CD8-positive, alpha-beta memory T cell (primary cell): Measurements from ENCODE around the gene SKAP1. TPM values are rescaled to one million over a fixed set of nuclear protein-coding genes. Genes with fewer than 3 reads are reported as not detected.
A peak's percentile ranks its signal among the peaks of the same experiment; 100 is the strongest.
"Not testable (repeated sequence)": the region's sequence is repeated elsewhere in the genome, so short reads cannot be mapped to it uniquely, and the experiment has no call there.

Experiments used
- CTCF ChIA-PET: fragments of 350-600 bp; sonication (Branson Sonifier 250); formaldehyde crosslinking; loops from one replicate; lab custom pipeline; 2021; ENCODE audit warnings: antibody characterized with exemption; lab: Charles Lee
- POLR2A ChIA-PET: fragments of 350-600 bp; sonication (Branson Sonifier 250); formaldehyde crosslinking; loops from one replicate; lab custom pipeline; 2021; ENCODE audit warnings: antibody characterized with exemption; lab: Charles Lee
- DNase-seq, 5 donors: peaks; one replicate each; pipeline versions ENCODE4 v3.0.0 to v3.0.0-alpha.2; 2020 to 2022; ENCODE audit warnings: mixed read lengths in 1 of 5
- H3K27ac ChIP-seq: one replicate; pipeline ENCODE4 v1.7.0; 2013; ENCODE audit warnings: low read depth, mild to moderate bottlenecking, low read length, moderate library complexity
- H3K27me3 ChIP-seq: 2 replicates; pipeline ENCODE4 v1.7.0; 2013; ENCODE audit warnings: low read length, mild to moderate bottlenecking; ENCODE audit not compliant: insufficient read depth, poor library complexity, severe bottlenecking
- H3K36me3 ChIP-seq: 2 replicates; pipeline ENCODE4 v1.7.0; 2013; ENCODE audit warnings: mild to moderate bottlenecking, low read length, moderate library complexity; ENCODE audit not compliant: insufficient read depth
- H3K4me1 ChIP-seq: 2 replicates; pipeline ENCODE4 v1.7.0; 2013; ENCODE audit warnings: mild to moderate bottlenecking, low read length, moderate library complexity; ENCODE audit not compliant: insufficient read depth
- H3K4me3 ChIP-seq: 2 replicates; pipeline ENCODE4 v1.7.0; 2013; ENCODE audit warnings: mild to moderate bottlenecking, low read length
- H3K9me3 ChIP-seq: 2 replicates; pipeline ENCODE4 v1.7.0; 2013; ENCODE audit warnings: mild to moderate bottlenecking, low read length
- H3K27ac Mint-ChIP-seq, 8 donors: one replicate each; pipeline ENCODE4 v1.8.0; 2020 to 2021; ENCODE audit warnings: mixed read lengths in 8 of 8, mild to moderate bottlenecking in 6 of 8, inconsistent platforms in 3 of 8, moderate library complexity in 3 of 8
- H3K27me3 Mint-ChIP-seq, 2 donors: one replicate each; pipeline ENCODE4 v1.8.0; 2020 to 2021; ENCODE audit warnings: mixed read lengths in 2 of 2, mild to moderate bottlenecking in 1 of 2, moderate library complexity in 1 of 2
- H3K36me3 Mint-ChIP-seq, 3 donors: one replicate each; pipeline ENCODE4 v1.8.0; 2020 to 2021; ENCODE audit warnings: mixed read lengths in 3 of 3, inconsistent platforms in 1 of 3, mild to moderate bottlenecking in 1 of 3
- H3K4me1 Mint-ChIP-seq, 3 donors: one replicate each; pipeline ENCODE4 v1.8.0; 2020 to 2021; ENCODE audit warnings: mixed read lengths in 3 of 3, inconsistent platforms in 1 of 3, mild to moderate bottlenecking in 1 of 3
- H3K4me3 Mint-ChIP-seq, 7 donors: one replicate each; pipeline ENCODE4 v1.8.0; 2020 to 2021; ENCODE audit warnings: mixed read lengths in 7 of 7, mild to moderate bottlenecking in 6 of 7, moderate library complexity in 4 of 7, inconsistent platforms in 2 of 7
- H3K9me3 Mint-ChIP-seq, 5 donors: one replicate each; pipeline ENCODE4 v1.8.0; 2020 to 2022; ENCODE audit warnings: mixed read lengths in 5 of 5, mild to moderate bottlenecking in 3 of 5, moderate library complexity in 2 of 5, inconsistent platforms in 1 of 5
- polyA plus RNA-seq: library from polyadenylated mRNA; unstranded; fragments of 300-500 nt; fragmentation: Illumina TruSeq; gene quantifications from one replicate; pipeline ENCODE4 v1.2.3, GENCODE V29; 2021
- total RNA-seq, 2 experiments: library from RNA; stranded (reverse); gene quantifications; one replicate each; pipeline ENCODE4 v1.2.3, GENCODE V29; 2021

The SKAP1 gene
- total and polyA plus RNA-seq, 3 experiments from 2014 or later = 50.5 to 264 (median 56.0) TPM

GRCh38 chr17:48348352-48348751, 81.7 kb downstream of the SKAP1 start:
- Histone ChIP-seq H3K27ac (no peak overlapping the region), H3K4me3 (no peak overlapping the region), H3K36me3 (peaks cover 12% of the 10 kb centered on the region), H3K9me3 (no peaks in the 10 kb centered on the region), H3K4me1 (peaks cover 8% of the 10 kb centered on the region), H3K27me3 (no peaks in the 10 kb centered on the region)
- CTCF ChIA-PET = no interaction called here
- H3K27me3 Mint-ChIP-seq = no peaks in the 10 kb centered on the region
- H3K27ac Mint-ChIP-seq = peak overlapping the region in 2 of 8 donors; percentile 61 to 78
- POLR2A ChIA-PET = no interaction called here
- H3K9me3 Mint-ChIP-seq = peaks cover 0 to 2% (median 0%) of the 10 kb centered on the region in 5 donors
- no peak for DNase-seq
- H3K4me3 Mint-ChIP-seq = no peak overlapping the region
- peaks cover 11 to 38% (median 14%) of the 10 kb centered on the region in 3 donors for H3K36me3 Mint-ChIP-seq
- H3K4me1 Mint-ChIP-seq = peaks cover 18 to 36% (median 33%) of the 10 kb centered on the region in 3 donors

DNA sequence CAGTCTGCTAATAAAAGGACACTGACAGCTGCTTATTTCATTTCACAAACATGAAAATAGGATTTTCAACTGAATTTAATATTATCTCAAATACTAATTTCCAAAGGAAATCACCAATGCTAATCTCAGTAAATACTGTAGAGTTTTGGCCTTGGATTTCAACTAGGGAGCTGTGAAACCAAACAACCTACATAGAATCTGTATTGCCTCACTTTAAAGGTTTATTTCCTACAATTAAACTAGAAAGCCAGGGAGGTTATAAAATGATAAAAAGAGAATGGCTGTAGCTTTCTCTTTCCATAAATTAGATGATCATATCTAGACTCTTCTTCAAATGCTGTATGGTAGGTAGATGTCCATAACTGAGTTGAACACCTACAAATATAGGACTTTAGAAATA, 82.8 kb downstream of the SKAP1 start:
- Mint-ChIP-seq H3K4me3 (no peak overlapping the region), H3K36me3 (peaks cover 11 to 44% (median 14%) of the 10 kb centered on the region in 3 donors), H3K27ac (no peak overlapping the region), H3K27me3 (no peaks in the 10 kb centered on the region), H3K4me1 (peaks cover 18 to 39% (median 32%) of the 10 kb centered on the region in 3 donors), H3K9me3 (peaks cover 0 to 2% (median 0%) of the 10 kb centered on the region in 5 donors)
- no peak for DNase-seq
- ChIA-PET POLR2A (interaction anchor here (0.6 to 1.1 kb wide), 2 partner anchors 14 to 65 kb away, joined by 4 read pairs; no protein-coding TSS in a partner anchor), CTCF (interaction anchor here (1.8 to 2.7 kb wide), 2 partner anchors 11 to 23 kb away, joined by 4 to 11 read pairs; no protein-coding TSS in a partner anchor)
- Histone ChIP-seq H3K9me3 (no peaks in the 10 kb centered on the region), H3K27me3 (no peaks in the 10 kb centered on the region), H3K27ac (no peak overlapping the region), H3K36me3 (peaks cover 16% of the 10 kb centered on the region), H3K4me3 (no peak overlapping the region), H3K4me1 (peaks cover 6% of the 10 kb centered on the region)

DNA sequence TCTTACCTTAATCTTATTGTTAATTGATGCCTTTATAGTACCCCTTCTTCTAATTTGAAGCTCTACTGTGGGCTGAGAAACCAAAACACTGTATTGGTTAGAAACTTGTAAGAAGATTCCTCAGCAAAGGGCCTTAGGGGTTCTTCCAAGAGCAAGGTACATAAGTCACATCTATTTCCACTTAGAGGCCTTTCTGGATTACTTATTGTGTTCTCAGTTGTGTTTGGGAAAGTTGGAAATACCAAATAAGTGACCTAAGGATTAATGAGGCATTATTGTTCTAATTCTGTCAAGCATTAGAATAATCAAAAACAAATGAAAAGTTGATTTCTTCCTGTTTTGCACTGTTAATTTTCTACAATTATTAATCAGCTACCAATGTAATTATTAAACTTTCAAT, 85.8 kb downstream of the SKAP1 start:
- no peak for DNase-seq
- H3K36me3 Mint-ChIP-seq = peaks cover 11 to 50% (median 15%) of the 10 kb centered on the region in 3 donors
- no peaks in the 10 kb centered on the region for H3K27me3 ChIP-seq
- H3K4me3 Mint-ChIP-seq = no peak overlapping the region
- ChIA-PET POLR2A (no interaction called here), CTCF (interaction anchor here (1.2 kb wide), 1 partner anchor 269 kb away, joined by 3 read pairs; no protein-coding TSS in a partner anchor)
- H3K4me1 Mint-ChIP-seq = peaks cover 15 to 41% (median 25%) of the 10 kb centered on the region in 3 donors
- H3K9me3 Mint-ChIP-seq = peaks cover 0 to 2% (median 0%) of the 10 kb centered on the region in 5 donors
- H3K27ac Mint-ChIP-seq = no peak overlapping the region
- peaks cover 17% of the 10 kb centered on the region for H3K36me3 ChIP-seq
- H3K4me1 ChIP-seq = no peaks in the 10 kb centered on the region
- H3K4me3 ChIP-seq = no peak overlapping the region
- H3K27me3 Mint-ChIP-seq = no peaks in the 10 kb centered on the region
- H3K9me3 ChIP-seq = no peaks in the 10 kb centered on the region
- H3K27ac ChIP-seq = no peak overlapping the region

- CTCF ChIA-PET = interaction anchor here (1.0 to 1.3 kb wide), 2 partner anchors 11 to 252 kb away, joined by 4 to 5 read pairs; no protein-coding TSS in a partner anchor
- Histone ChIP-seq H3K36me3 (peaks cover 20% of the 10 kb centered on the region), H3K9me3 (no peaks in the 10 kb centered on the region), H3K27me3 (no peaks in the 10 kb centered on the region), H3K27ac (no peak overlapping the region), H3K4me1 (no peaks in the 10 kb centered on the region), H3K4me3 (no peak overlapping the region)
- Mint-ChIP-seq H3K4me1 (peaks cover 14 to 42% (median 26%) of the 10 kb centered on the region in 3 donors), H3K36me3 (peaks cover 5 to 52% (median 9%) of the 10 kb centered on the region in 3 donors), H3K27me3 (no peaks in the 10 kb centered on the region), H3K4me3 (no peak overlapping the region), H3K27ac (peak overlapping the region in 2 of 8 donors; percentile 22 to 33), H3K9me3 (no peaks in the 10 kb centered on the region)
- no peak for DNase-seq
- POLR2A ChIA-PET = no interaction called here
Observed at GRCh38 chr17:48340916-48341315, 89.1 kb downstream of the SKAP1 start.

- no peak for DNase-seq
- CTCF ChIA-PET = interaction anchor here (1.0 to 1.4 kb wide), 2 partner anchors 154 to 254 kb away, joined by 4 read pairs; no protein-coding TSS in a partner anchor
- H3K4me3 Mint-ChIP-seq = no peak overlapping the region
- no peaks in the 10 kb centered on the region for H3K27me3 ChIP-seq
- H3K9me3 ChIP-seq = no peaks in the 10 kb centered on the region
- no peaks in the 10 kb centered on the region for H3K27me3 Mint-ChIP-seq
- H3K27ac ChIP-seq = no peak overlapping the region
- peaks cover 8% of the 10 kb centered on the region for H3K36me3 ChIP-seq
- peak overlapping the region in 2 of 8 donors; percentile 6 to 21 for H3K27ac Mint-ChIP-seq
- peaks cover 6% of the 10 kb centered on the region for H3K4me1 ChIP-seq
- POLR2A ChIA-PET = no interaction called here
- H3K9me3 Mint-ChIP-seq = no peaks in the 10 kb centered on the region
- H3K4me3 ChIP-seq = no peak overlapping the region
- peaks cover 7 to 37% (median 18%) of the 10 kb centered on the region in 3 donors for H3K4me1 Mint-ChIP-seq
- H3K36me3 Mint-ChIP-seq = peaks cover 0 to 32% (median 4%) of the 10 kb centered on the region in 3 donors
Observed at GRCh38 chr17:48338720-48339119, 91.3 kb downstream of the SKAP1 start.

GRCh38 chr17:48337903-48338302, 92.1 kb downstream of the SKAP1 start:
- H3K27me3 Mint-ChIP-seq, H3K27me3 ChIP-seq, H3K4me1 ChIP-seq, H3K27ac ChIP-seq, DNase-seq, H3K4me3 Mint-ChIP-seq, H3K4me3 ChIP-seq, POLR2A ChIA-PET, H3K36me3 ChIP-seq, H3K9me3 Mint-ChIP-seq, H3K9me3 ChIP-seq: not testable (repeated sequence)
- CTCF ChIA-PET = interaction anchor here (0.7 to 1.4 kb wide), 2 partner anchors 255 to 344 kb away, joined by 3 to 4 read pairs; no protein-coding TSS in a partner anchor
- peaks cover 7 to 42% (median 23%) of the 10 kb centered on the region in 3 donors for H3K4me1 Mint-ChIP-seq
- peaks cover 0 to 32% (median 2%) of the 10 kb centered on the region in 3 donors for H3K36me3 Mint-ChIP-seq
- peak overlapping the region in 4 of 8 donors; percentile 13 to 54 (median 50) for H3K27ac Mint-ChIP-seq

- H3K4me3 Mint-ChIP-seq = no peak overlapping the region
- DNase-seq = no peak
- H3K4me3 ChIP-seq = no peak overlapping the region
- H3K27me3 ChIP-seq = no peaks in the 10 kb centered on the region
- H3K4me1 Mint-ChIP-seq = peaks cover 5 to 37% (median 19%) of the 10 kb centered on the region in 3 donors
- H3K9me3 ChIP-seq = no peaks in the 10 kb centered on the region
- H3K27me3 Mint-ChIP-seq = no peaks in the 10 kb centered on the region
- peak overlapping the region in 2 of 8 donors; percentile 1 to 50 for H3K27ac Mint-ChIP-seq
- no peaks in the 10 kb centered on the region for H3K9me3 Mint-ChIP-seq
- no peak overlapping the region for H3K27ac ChIP-seq
- CTCF ChIA-PET = interaction anchor here (0.9 to 4.8 kb wide), 10 partner anchors 9 to 281 kb away, joined by 3 to 43 read pairs (median 6); partner anchors contain the start of gene HOXB5
- peaks cover 3% of the 10 kb centered on the region for H3K36me3 ChIP-seq
- H3K4me1 ChIP-seq = peaks cover 6% of the 10 kb centered on the region
- peaks cover 0 to 26% (median 0%) of the 10 kb centered on the region in 3 donors for H3K36me3 Mint-ChIP-seq
- POLR2A ChIA-PET = no interaction called here
Observed at GRCh38 chr17:48336986-48337385, 93.0 kb downstream of the SKAP1 start.

DNA sequence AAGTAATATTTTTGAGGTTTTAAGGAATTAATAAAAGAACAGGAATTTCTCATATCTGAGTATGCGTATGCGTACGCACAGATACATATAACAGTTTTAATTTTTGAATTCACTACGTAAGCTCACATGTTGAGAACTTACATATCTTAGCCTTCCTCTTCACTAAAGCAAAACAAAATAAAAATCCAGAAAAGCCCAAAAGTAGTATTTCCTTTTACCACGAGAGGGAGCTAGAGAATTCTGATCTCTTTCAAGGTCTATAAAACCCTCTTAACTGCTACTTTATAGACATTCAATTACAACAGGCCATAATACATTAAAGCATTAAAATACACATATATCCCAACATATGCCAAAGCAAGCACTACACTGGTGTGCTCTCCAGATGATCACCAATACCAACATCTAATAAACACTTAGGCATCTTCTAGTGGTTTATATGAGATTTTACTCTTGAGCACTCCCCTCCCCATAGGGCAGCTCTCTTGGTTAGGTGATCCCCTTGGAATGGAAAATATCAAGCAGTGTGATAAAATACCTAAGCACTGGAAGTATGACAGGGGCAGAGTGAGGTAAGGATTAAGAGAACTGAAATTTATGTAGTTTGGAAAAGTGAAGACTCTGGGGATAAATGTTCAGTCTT, 94.0 kb downstream of the SKAP1 start:
- POLR2A ChIA-PET = no interaction called here
- Mint-ChIP-seq H3K4me3 (no peak overlapping the region), H3K27me3 (no peaks in the 10 kb centered on the region)

More for the DNA sequence above, 94.0 kb downstream of the SKAP1 start:
- Histone ChIP-seq H3K27me3 (no peaks in the 10 kb centered on the region), H3K4me1 (peaks cover 6% of the 10 kb centered on the region), H3K27ac (no peak overlapping the region), H3K9me3 (no peaks in the 10 kb centered on the region), H3K4me3 (no peak overlapping the region), H3K36me3 (peaks cover 3% of the 10 kb centered on the region)
- Mint-ChIP-seq H3K9me3 (no peaks in the 10 kb centered on the region), H3K27ac (peak overlapping the region in 3 of 8 donors; percentile 7 to 51 (median 45)), H3K4me1 (peaks cover 5 to 31% (median 18%) of the 10 kb centered on the region in 3 donors), H3K36me3 (peaks cover 0 to 24% (median 0%) of the 10 kb centered on the region in 3 donors)
- CTCF ChIA-PET = interaction anchor here (0.6 to 4.8 kb wide), 21 partner anchors 10 to 301 kb away, joined by 3 to 43 read pairs (median 4); partner anchors contain the start of gene HOXB5
- peak in 2 of 5 donors; percentile 48 to 61 for DNase-seq
